OCI-LY7 (cell line): ENCODE measurements around the gene TMEM161A. TPM values are rescaled to one million over a fixed set of nuclear protein-coding genes. Genes with fewer than 3 reads are reported as not detected.

ENCODE experiments used
- BruUV-seq: library from RNA; stranded (reverse); fragments of 400-500 nt; replicated peaks from 2 replicates; lab custom pipeline; 2021; lab: Mats Ljungman, UMichigan
- CTCF ChIA-PET: fragments of 300-600 bp; sonication (Branson Sonifier 250); formaldehyde crosslinking; loops from one replicate; lab custom pipeline; 2022; ENCODE audit warnings: antibody characterized with exemption; ENCODE audit not compliant: unreplicated experiment; lab: Charles Lee
- POLR2A ChIA-PET: fragments of 300-600 bp; sonication (Branson Sonifier 250); formaldehyde crosslinking; loops from one replicate; lab custom pipeline; 2022; ENCODE audit warnings: antibody characterized with exemption; lab: Charles Lee
- DNase-seq: peaks from one replicate; pipeline ENCODE4 v3.0.0-alpha.2; 2015; ENCODE audit warnings: low spot score
- H2AFZ ChIP-seq: fragments of 200-600 bp; sonication (generic), shearing (Covaris generic); 2 replicates; pipeline ENCODE4 v1.6.1; 2014; ENCODE audit warnings: mild to moderate bottlenecking, antibody characterized with exemption, low read length, moderate library complexity
- H3K27ac ChIP-seq: fragments of 200-600 bp; sonication (generic); 2 replicates; pipeline ENCODE4 v1.5.1; 2014; ENCODE audit warnings: mixed run types, low read depth, mild to moderate bottlenecking, moderate library complexity, low read length, inconsistent platforms; ENCODE audit not compliant: poor library complexity, severe bottlenecking
- H3K36me3 ChIP-seq: fragments of 200-600 bp; sonication (generic); 2 replicates; pipeline ENCODE4 v1.6.1; 2014; ENCODE audit warnings: mild to moderate bottlenecking, antibody characterized with exemption, low read length, moderate library complexity, mixed read lengths; ENCODE audit not compliant: insufficient read depth
- H3K4me1 ChIP-seq: fragments of 200-600 bp; sonication (generic); 2 replicates; pipeline ENCODE4 v1.5.1; 2014; ENCODE audit warnings: mild to moderate bottlenecking, low read length; ENCODE audit not compliant: insufficient read depth, poor library complexity, severe bottlenecking
- H3K4me2 ChIP-seq: fragments of 200-600 bp; sonication (generic); 2 replicates; pipeline ENCODE4 v1.6.1; 2014; ENCODE audit warnings: mild to moderate bottlenecking, low read length
- H3K4me3 ChIP-seq: fragments of 200-600 bp; sonication (generic); 2 replicates; pipeline ENCODE4 v1.5.1; 2014; ENCODE audit warnings: mild to moderate bottlenecking, low read depth, low read length; ENCODE audit not compliant: poor library complexity, severe bottlenecking
- H3K79me2 ChIP-seq: fragments of 200-600 bp; sonication (generic); 2 replicates; pipeline ENCODE4 v1.6.1; 2016; ENCODE audit warnings: low read depth, mild to moderate bottlenecking, low read length, moderate library complexity, mixed read lengths; ENCODE audit not compliant: insufficient read depth
- H3K9me2 ChIP-seq: fragments of 200-600 bp; sonication (generic); 2 replicates; pipeline ENCODE4 v1.6.1; 2016; ENCODE audit warnings: mild to moderate bottlenecking, low read length, mixed read lengths; ENCODE audit not compliant: insufficient read depth
- H3K9me3 ChIP-seq: fragments of 200-600 bp; sonication (generic); 2 replicates; pipeline ENCODE4 v1.6.1; 2014; ENCODE audit warnings: mild to moderate bottlenecking, mixed run types, low read length, mixed read lengths
- H4K20me1 ChIP-seq: fragments of 200-600 bp; sonication (generic); 2 replicates; pipeline ENCODE4 v1.6.1; 2014; ENCODE audit warnings: mild to moderate bottlenecking, antibody characterized with exemption, low read length, moderate library complexity, mixed read lengths; ENCODE audit not compliant: insufficient read depth
- CTCF ChIP-seq: fragments of 200-600 bp; sonication (generic); conservative IDR thresholded peaks from 2 replicates; pipeline ENCODE4 v1.5.1; 2014; ENCODE audit warnings: mild to moderate bottlenecking, antibody characterized with exemption, low read length, moderate library complexity, mixed read lengths
- EZH2phosphoT487 ChIP-seq: fragments of 200-600 bp; sonication (generic); IDR thresholded peaks from 2 replicates; pipeline ENCODE4 v1.6.1; 2018; ENCODE audit warnings: low read depth, borderline replicate concordance, mild to moderate bottlenecking, mixed run types, antibody characterized with exemption, low read length, moderate library complexity, mixed read lengths
- intact Hi-C: fragments of 100-400 bp; cut with micrococcal nuclease; formaldehyde crosslinking; loops from one replicate; pipeline ENCODE4 v1.10.0; 2022; ENCODE audit not compliant: unreplicated experiment
- total RNA-seq, 2 experiments: library from RNA; depleted of rRNA in 1 of 2; stranded (reverse); fragments of >200 nt in 1 of 2; shearing (Covaris generic) in 1 of 2; gene quantifications; 2 replicates each; pipeline ENCODE4 v1.2.3, GENCODE V29; 2014 to 2022

Gene TMEM161A
- total RNA-seq, 2 experiments from 2014 or later = 31.2 to 40.5 TPM

- ChIA-PET CTCF (no interaction called here), POLR2A (no interaction called here)
- Histone ChIP-seq H3K4me1 (no peaks in the 10 kb centered on the region), H3K9me2 (no peaks in the 10 kb centered on the region), H4K20me1 (no peaks in the 10 kb centered on the region), H3K4me3 (no peak overlapping the region), H3K9me3 (no peaks in the 10 kb centered on the region), H3K27ac (no peak overlapping the region), H3K4me2 (no peak overlapping the region), H3K79me2 (no peaks in the 10 kb centered on the region), H2AFZ (no peak overlapping the region), H3K36me3 (0 out of 2 replicates have a peak, but pooled peaks cover 3% of the 10 kb centered on the region)
- intact Hi-C loops = no loop called here
- TF ChIP-seq EZH2phosphoT487 (no peak), CTCF (peak; percentile 48; the same call in 1 of the 2 replicates)
- peak; percentile 21 for DNase-seq
- BruUV-seq = no TSS peak
These were observed 25.1 kb downstream of the TMEM161A start for GRCh38 chr19:19113040-19113626.

GRCh38 chr19:19111967-19112580 lies 26.2 kb downstream of the TMEM161A start:
- H4K20me1 ChIP-seq = no peaks in the 10 kb centered on the region
- H3K9me3 ChIP-seq = no peaks in the 10 kb centered on the region
- no peak for TF ChIP-seq CTCF
- TF ChIP-seq EZH2phosphoT487 = no peak
- CTCF ChIA-PET = interaction anchor here (0.9 kb wide), 1 partner anchor 79 kb away, joined by 3 read pairs; no protein-coding TSS in a partner anchor
- no peak for DNase-seq
- H3K4me3 ChIP-seq = no peak overlapping the region
- POLR2A ChIA-PET = no interaction called here
- H3K79me2 ChIP-seq = no peaks in the 10 kb centered on the region
- H2AFZ ChIP-seq = no peak overlapping the region
- intact Hi-C loops = no loop called here
- BruUV-seq = no TSS peak
- H3K4me1 ChIP-seq = no peaks in the 10 kb centered on the region
- H3K9me2 ChIP-seq = no peaks in the 10 kb centered on the region
- H3K36me3 ChIP-seq = 0 out of 2 replicates have a peak, but pooled peaks cover 3% of the 10 kb centered on the region
- no peak overlapping the region for H3K4me2 ChIP-seq
- no peak overlapping the region for H3K27ac ChIP-seq
